CD4-positive, alpha-beta T cell treated with Interleukin-1 beta for 1 hour (primary cell): ENCODE measurements around the gene MIA2.
"Not testable (repeated sequence)": the region's sequence is repeated elsewhere in the genome, so short reads cannot be mapped to it uniquely, and the experiment has no call there.

ENCODE experiments used
- DNase-seq, 2 donors: peaks; one replicate each; pipeline ENCODE4 v3.0.0-alpha.2; 2020 to 2022

The MIA2 gene

DNA sequence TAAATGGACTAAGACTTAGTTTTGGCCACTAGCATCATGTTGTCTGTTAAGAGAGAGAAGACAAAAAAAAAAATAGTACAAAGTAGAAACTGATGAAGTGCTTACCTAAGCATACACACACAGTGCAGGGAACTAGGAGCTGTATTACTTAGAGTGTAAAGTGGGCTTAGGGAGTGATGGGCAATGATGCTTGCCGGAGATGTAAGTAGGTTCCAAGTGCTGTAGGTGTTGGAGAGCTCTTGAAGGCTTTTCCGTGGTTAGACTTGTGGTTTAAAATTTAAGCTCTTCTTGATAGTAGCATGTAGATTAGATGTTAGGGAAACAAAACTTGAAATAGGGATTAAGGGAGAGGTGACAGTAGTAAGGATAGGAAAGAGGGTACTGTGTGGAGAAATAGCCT is 34.7 kb downstream of the MIA2 start:
- DNase-seq = peak in 1 of 2 donors; percentile 10

- DNase-seq = no peak
Observed at GRCh38 chr14:39272918-39273317, 39.2 kb downstream of the MIA2 start.

DNA sequence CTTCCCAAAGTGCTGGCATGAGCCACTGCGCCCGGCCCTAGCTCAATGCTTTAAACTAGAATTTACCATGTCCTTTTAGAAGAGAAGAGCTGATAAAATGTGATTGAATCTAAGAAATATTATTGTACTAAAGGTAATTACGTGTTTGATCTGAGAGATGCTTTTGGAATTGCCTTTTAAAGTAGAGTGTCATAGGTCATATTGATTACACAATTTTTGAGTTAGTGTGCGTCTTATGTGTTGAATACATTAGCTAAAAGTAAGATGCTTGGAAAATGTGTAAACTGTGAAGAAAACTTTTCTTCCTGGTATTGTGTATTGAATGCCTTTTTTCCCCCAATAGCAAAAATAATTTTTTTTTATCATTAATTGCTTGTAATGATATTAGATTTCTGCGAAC is 41.7 kb downstream of the MIA2 start:
- DNase-seq = no peak

DNA sequence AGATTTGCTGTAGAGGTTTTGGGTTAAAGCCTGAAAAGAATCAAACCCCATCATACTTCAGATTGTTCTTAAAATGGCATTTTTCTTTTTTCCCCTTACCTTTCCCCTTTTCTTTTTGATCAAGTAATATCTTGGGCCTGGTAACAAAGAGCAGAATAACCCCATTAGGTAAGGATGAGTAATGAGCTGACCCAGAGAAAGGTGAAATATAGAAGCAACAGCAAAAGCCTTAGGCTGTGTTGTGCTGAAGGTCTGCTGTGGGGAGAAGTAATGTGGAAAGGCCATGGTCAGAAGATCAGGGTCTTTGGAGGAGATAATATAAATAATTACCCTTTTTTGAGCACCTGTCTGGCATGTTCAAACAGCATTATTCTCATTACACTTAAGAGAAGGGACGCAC is 42.3 kb downstream of the MIA2 start:
- no peak for DNase-seq

DNA sequence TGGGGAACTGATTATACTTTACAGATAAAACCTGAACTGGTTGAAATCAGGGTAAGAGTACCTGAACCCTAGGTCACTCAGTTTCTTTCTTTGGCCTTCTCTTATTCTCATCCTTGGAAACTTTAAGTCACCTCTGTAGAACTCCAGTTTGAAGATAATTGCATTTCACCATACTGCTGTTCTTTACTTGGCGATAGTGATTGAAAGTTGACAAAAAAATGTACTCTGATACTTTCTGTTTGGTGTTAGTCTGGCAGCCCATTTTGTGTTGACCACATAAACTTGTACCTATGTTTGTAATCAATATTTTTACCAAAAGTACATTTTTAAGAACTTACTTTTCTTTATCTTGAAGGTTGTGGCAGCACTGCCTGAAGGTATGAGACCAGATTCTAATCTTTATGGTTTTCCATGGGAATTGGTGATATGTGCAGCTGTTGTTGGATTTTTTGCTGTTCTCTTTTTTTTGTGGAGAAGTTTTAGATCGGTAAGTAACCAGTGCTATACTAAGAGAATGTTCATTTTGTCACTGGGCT is 42.9 kb downstream of the MIA2 start:
- no peak for DNase-seq

- no peak for DNase-seq
Observed at GRCh38 chr14:39279515-39279914, 45.8 kb downstream of the MIA2 start.

DNA sequence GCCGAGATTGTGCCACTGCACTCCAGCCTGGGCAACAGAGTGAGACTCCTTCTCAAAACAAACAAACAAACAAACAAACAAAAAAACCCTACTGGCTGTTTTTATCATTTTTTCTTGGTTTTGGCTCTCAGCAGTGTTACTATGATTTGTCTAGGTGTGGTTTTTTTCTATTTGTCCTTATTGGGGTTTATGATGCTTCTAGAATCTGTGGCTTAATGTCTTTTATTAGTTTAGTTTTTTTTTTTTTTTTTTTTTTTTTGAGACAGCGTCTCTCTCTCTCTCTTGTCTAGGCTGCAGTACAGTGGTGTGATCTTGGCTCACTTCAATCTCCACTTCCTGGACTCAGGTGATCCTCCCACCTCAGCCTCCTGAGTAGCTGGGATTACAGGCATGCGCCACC is 47.0 kb downstream of the MIA2 start:
- DNase-seq = not testable (repeated sequence)

GRCh38 chr14:39289523-39289922 is 55.8 kb downstream of the MIA2 start:
- no peak for DNase-seq

DNA sequence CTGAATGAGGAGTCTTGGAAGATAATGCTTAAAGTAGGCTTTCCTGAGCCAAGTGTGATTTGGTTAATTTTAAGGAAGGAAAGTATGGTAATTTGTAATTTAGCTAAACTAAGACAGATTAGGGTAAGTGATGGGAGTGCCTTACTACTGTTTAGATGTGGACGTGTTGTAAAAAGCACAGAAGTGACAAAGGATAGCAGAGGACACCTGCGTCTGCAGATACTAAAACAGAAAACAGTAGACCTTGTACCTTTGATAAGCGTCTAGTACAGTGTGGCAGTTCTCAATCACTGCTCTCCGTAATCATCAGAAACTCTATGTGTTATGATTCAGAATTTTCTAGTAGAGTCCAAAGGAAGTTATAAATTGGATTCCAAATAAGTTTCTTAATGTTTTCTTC is 58.0 kb downstream of the MIA2 start:
- DNase-seq = no peak

GRCh38 chr14:39293629-39294028 is 59.9 kb downstream of the MIA2 start:
- DNase-seq = no peak

DNA sequence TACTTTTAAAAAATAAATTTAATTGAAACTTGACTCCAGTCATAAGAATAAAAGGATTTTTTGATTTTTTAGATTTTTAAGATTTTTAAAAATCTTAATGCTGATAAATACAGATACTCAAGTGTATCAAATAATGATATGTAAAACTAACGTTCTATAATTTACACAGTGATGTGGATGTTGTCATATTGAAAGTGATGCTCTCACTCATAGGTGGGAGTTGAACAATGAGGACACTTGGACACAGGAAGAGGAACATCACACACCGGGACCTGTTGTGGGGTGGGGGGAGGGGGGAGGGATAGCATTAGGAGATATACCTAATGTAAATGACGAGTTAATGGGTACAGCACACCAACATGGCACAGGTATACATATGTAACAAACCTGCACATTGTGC is 66.7 kb downstream of the MIA2 start:
- not testable (repeated sequence) for DNase-seq

DNA sequence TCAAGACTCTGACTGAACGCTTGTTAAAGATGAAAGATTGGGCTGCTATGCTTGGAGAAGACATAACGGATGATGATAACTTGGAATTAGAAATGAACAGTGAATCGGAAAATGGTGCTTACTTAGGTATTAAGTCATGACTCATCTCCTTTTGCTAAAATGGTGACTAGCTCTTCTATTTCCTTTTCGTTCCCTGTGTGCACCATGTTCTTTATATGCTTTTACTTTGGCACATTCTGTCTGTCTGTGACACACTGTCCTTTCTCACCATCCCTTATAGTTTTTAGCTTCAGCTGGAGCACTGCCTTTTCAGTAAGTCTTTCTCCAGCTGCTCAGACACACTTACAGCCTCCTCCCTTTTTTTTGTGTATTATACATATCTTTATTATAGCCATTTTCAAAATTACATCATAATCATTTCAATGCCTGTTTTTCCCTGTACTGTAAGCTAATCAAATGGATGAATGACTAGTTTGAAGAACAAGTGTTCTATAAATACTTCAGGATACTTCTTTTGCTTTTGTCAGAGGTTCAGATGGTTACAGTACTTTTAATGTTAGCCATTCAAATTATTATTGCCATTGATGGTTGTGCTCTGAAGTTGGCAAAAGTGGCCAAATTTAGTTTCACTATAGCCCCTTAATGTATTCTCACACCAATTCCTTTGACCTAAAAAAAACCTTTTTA is 68.6 kb downstream of the MIA2 start:
- no peak for DNase-seq

DNA sequence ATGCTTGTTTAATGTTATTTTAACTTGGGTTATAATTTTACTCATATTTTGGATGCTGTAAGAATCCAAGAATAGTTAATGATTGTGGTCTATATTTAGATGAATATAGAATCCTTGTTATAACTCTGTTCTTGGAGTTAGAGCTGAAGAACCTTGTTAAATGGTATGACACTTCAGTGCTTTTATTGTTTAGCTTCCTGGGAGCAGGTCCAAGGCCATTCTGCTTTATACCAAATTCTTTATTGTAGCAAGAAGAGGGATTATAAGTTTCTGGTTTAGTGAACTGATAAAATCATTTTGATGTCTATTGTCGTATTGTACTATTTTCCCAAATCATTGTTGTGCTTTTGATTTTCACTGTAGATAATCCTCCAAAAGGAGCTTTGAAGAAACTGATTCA is 69.4 kb downstream of the MIA2 start:
- DNase-seq = no peak

- no peak for DNase-seq
Observed at GRCh38 chr14:39307815-39308214, 74.1 kb downstream of the MIA2 start.

GRCh38 chr14:39310051-39310450 is 76.3 kb downstream of the MIA2 start:
- DNase-seq = no peak

DNA sequence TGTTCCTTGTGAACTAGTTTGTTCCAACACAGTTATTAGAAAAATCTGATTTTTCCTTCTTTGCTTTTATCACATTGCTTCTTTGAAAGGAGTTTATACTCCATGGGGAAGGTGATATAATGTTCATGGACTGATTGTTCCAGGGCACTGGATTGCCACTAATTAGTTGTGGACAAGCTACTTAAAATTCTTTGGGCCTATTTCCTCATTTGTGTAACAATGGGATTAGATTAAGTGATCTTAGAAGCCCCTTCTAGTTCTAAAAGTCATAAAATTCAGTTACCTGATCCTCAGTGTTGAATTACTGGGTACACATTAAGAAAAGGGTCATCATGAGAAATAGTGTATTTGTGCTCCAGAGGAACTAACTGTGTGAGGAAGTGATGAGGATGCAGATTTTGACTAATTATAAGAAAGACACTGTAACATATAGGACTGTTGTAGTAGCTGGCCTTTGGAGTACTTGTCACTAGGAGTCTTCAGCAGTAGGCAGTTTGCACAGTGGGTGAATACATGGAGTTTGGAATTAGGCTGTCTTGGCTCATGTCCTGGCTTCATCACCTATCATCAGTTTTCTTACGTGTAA is 82.2 kb downstream of the MIA2 start:
- no peak for DNase-seq

GRCh38 chr14:39316830-39317553 is 83.3 kb downstream of the MIA2 start:
- DNase-seq = no peak

GRCh38 chr14:39318574-39318973 is 84.9 kb downstream of the MIA2 start:
- no peak for DNase-seq

- no peak for DNase-seq
Observed at GRCh38 chr14:39319381-39319780, 85.7 kb downstream of the MIA2 start.

GRCh38 chr14:39320318-39320717 is 86.6 kb downstream of the MIA2 start:
- no peak for DNase-seq

GRCh38 chr14:39322807-39323206 is 89.1 kb downstream of the MIA2 start:
- DNase-seq = no peak

DNA sequence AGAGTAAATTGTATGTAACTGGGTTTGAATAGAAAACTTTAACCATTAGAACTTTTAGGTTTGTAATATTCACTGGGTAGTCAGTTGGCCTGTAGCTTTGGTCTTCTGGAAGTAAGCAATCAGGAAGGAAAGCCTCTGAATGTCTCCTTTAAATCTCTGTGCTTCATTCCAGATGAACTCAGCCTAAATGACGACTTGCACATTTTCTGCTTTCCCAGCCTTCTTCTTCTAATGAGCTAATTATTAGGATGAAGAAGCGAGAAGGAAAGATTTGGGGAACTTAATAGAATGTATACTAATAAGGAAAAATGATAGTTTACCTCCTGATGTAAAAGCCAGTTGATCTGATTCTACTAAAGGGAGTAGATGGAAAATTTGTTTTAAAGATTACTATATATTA is 90.4 kb downstream of the MIA2 start:
- no peak for DNase-seq

GRCh38 chr14:39339003-39339402 is 105.3 kb downstream of the MIA2 start:
- DNase-seq = no peak

- not testable (repeated sequence) for DNase-seq
Observed at GRCh38 chr14:39341126-39341525, 107.4 kb downstream of the MIA2 start.
